Activated CD8-positive, alpha-beta memory T cell treated with anti-CD3 and anti-CD28 coated beads for 1 hour (primary cell): Measurements from ENCODE around the gene MEGF11.

Experiments used
- DNase-seq, 2 donors: peaks; one replicate each; pipeline ENCODE4 v3.0.0-alpha.2; 2020; ENCODE audit warnings: low read depth in 1 of 2; ENCODE audit errors: extremely low read depth in 1 of 2

The MEGF11 gene

GRCh38 chr15:65956307-65956706 lies 297.2 kb downstream of the MEGF11 start:
- no peak for DNase-seq

- no peak for DNase-seq
Observed at GRCh38 chr15:65954289-65954741, 299.2 kb downstream of the MEGF11 start.

GRCh38 chr15:65953622-65954021 lies 299.9 kb downstream of the MEGF11 start:
- no peak for DNase-seq

GRCh38 chr15:65952391-65953053 lies 301.0 kb downstream of the MEGF11 start:
- no peak for DNase-seq

GRCh38 chr15:65951007-65951406 lies 302.5 kb downstream of the MEGF11 start:
- no peak for DNase-seq

GRCh38 chr15:65949491-65949890 lies 304.1 kb downstream of the MEGF11 start:
- no peak for DNase-seq

GRCh38 chr15:65949011-65949410 lies 304.5 kb downstream of the MEGF11 start:
- DNase-seq: no peak

GRCh38 chr15:65948383-65948782 lies 305.2 kb downstream of the MEGF11 start:
- no peak for DNase-seq

- DNase-seq: no peak
Observed at GRCh38 chr15:65947041-65947440, 306.5 kb downstream of the MEGF11 start.

GRCh38 chr15:65945616-65946015 lies 307.9 kb downstream of the MEGF11 start:
- no peak for DNase-seq

GRCh38 chr15:65944404-65944803 lies 309.1 kb downstream of the MEGF11 start:
- no peak for DNase-seq

- no peak for DNase-seq
Observed at GRCh38 chr15:65942436-65942835, 311.1 kb downstream of the MEGF11 start.

- no peak for DNase-seq
Observed at GRCh38 chr15:65940618-65940909, 313.0 kb downstream of the MEGF11 start.

- DNase-seq: no peak
Observed at GRCh38 chr15:65939901-65940617, 313.5 kb downstream of the MEGF11 start.

GRCh38 chr15:65938604-65939003 lies 314.9 kb downstream of the MEGF11 start:
- DNase-seq: no peak

- no peak for DNase-seq
Observed at GRCh38 chr15:65937476-65937875, 316.1 kb downstream of the MEGF11 start.

GRCh38 chr15:65937054-65937453 lies 316.5 kb downstream of the MEGF11 start:
- DNase-seq: no peak

- DNase-seq: no peak
Observed at GRCh38 chr15:65936282-65936681, 317.3 kb downstream of the MEGF11 start.

- DNase-seq: no peak
Observed at GRCh38 chr15:65935391-65935790, 318.2 kb downstream of the MEGF11 start.

GRCh38 chr15:65931221-65931620 lies 322.3 kb downstream of the MEGF11 start:
- no peak for DNase-seq

GRCh38 chr15:65930134-65930533 lies 323.4 kb downstream of the MEGF11 start:
- DNase-seq: no peak

GRCh38 chr15:65929573-65929972 lies 324.0 kb downstream of the MEGF11 start:
- no peak for DNase-seq

GRCh38 chr15:65927545-65927944 lies 326.0 kb downstream of the MEGF11 start:
- DNase-seq: no peak
